DMS153 (cell line): ENCODE results near the gene RMRP.
"Not testable (repeated sequence)": the region's sequence is repeated elsewhere in the genome, so short reads cannot be mapped to it uniquely, and the experiment has no call there.

Experiments used
- DNase-seq: peaks from one replicate; lab custom pipeline; 2025; lab: John Stamatoyannopoulos, UW

Gene RMRP

GRCh38 chr9:35641478-35641877 is 16.3 kb downstream of the RMRP start:
- not testable (repeated sequence) for DNase-seq

GRCh38 chr9:35640431-35640830 is 17.4 kb downstream of the RMRP start:
- DNase-seq: not testable (repeated sequence)

GRCh38 chr9:35639631-35640030 is 18.2 kb downstream of the RMRP start:
- no peak for DNase-seq

- DNase-seq: not testable (repeated sequence)
Observed at GRCh38 chr9:35639225-35639624, 18.6 kb downstream of the RMRP start.

- DNase-seq: not testable (repeated sequence)
Observed at GRCh38 chr9:35638751-35639150, 19.1 kb downstream of the RMRP start.

GRCh38 chr9:35637427-35637955 is 20.3 kb downstream of the RMRP start:
- not testable (repeated sequence) for DNase-seq

GRCh38 chr9:35636877-35637246 is 21.0 kb downstream of the RMRP start:
- DNase-seq: not testable (repeated sequence)

- DNase-seq: no peak
Observed at GRCh38 chr9:35636135-35636876, 21.5 kb downstream of the RMRP start.

GRCh38 chr9:35635730-35636129 is 22.1 kb downstream of the RMRP start:
- no peak for DNase-seq

GRCh38 chr9:35629597-35629996 is 28.2 kb downstream of the RMRP start:
- DNase-seq: no peak

- no peak for DNase-seq
Observed at GRCh38 chr9:35628389-35628991, 29.3 kb downstream of the RMRP start.

GRCh38 chr9:35627575-35627974 is 30.2 kb downstream of the RMRP start:
- DNase-seq: no peak

- DNase-seq: no peak
Observed at GRCh38 chr9:35619800-35620158, 38.0 kb downstream of the RMRP start.

GRCh38 chr9:35618854-35619799 is 38.7 kb downstream of the RMRP start:
- no peak for DNase-seq

GRCh38 chr9:35618325-35618727 is 39.5 kb downstream of the RMRP start, which contains the start of gene CD72:
TSS of gene CD72 (minus strand) at chr9:35618413. CDS start at chr9:35618303, 110 bp downstream.
- no peak for DNase-seq

- DNase-seq: no peak
Observed at GRCh38 chr9:35617548-35617947, 40.3 kb downstream of the RMRP start.

- no peak for DNase-seq
Observed at GRCh38 chr9:35616681-35617459, 40.9 kb downstream of the RMRP start.

GRCh38 chr9:35615981-35616680 is 41.7 kb downstream of the RMRP start:
- no peak for DNase-seq

- no peak for DNase-seq
Observed at GRCh38 chr9:35612843-35613242, 45.0 kb downstream of the RMRP start.

GRCh38 chr9:35612066-35612465 is 45.8 kb downstream of the RMRP start:
- DNase-seq: not testable (repeated sequence)
